Measurements from ENCODE around the gene XKR3. TPM values are rescaled to one million over a fixed set of nuclear protein-coding genes. Genes with fewer than 3 reads are reported as not detected.

XKR3 gene
- total RNA-seq, 1 experiment from 2014 or later, result 0.17 TPM

GRCh38 chr22:16818538-16818937, 6.7 kb downstream of the XKR3 start:
- Histone ChIP-seq H3K36me3 (ENCODE audit: insufficient read depth, low read length, poor library complexity, severe bottlenecking) (no peaks in the 10 kb centered on the region), H3K27me3 (replicated peaks; ENCODE audit: insufficient read depth, low read depth, low read length, poor library complexity) (no peaks in the 10 kb centered on the region), H3K4me1 (ENCODE audit: insufficient read depth, low read length, poor library complexity, severe bottlenecking) (no peaks in the 10 kb centered on the region), H3K4me3 (ENCODE audit: low read depth, low read length, poor library complexity, severe bottlenecking) (no peak overlapping the region), H3K27ac (ENCODE audit: low read depth, low read length, poor library complexity, severe bottlenecking) (no peak overlapping the region), H3K9me3 (ENCODE audit: low read depth, low read length, poor library complexity, severe bottlenecking) (peaks cover 34% of the 10 kb centered on the region)
- intact Hi-C loops (cut with micrococcal nuclease; ENCODE audit: unreplicated experiment), result no loop called here
- POLR2A ChIA-PET (ENCODE audit: low non-redundant PET), result no interaction called here
- CTCF ChIA-PET, result no interaction called here
- BruUV-seq (replicated peaks), result no TSS peak
- no peak for DNase-seq (ENCODE audit: low spot score)
- TF ChIP-seq EZH2 (IDR thresholded peaks at IDR 0.05; ENCODE audit: borderline replicate concordance, low read depth, low read length, poor library complexity, severe bottlenecking), result no peak

- TF ChIP-seq EZH2 (IDR thresholded peaks at IDR 0.05; ENCODE audit: borderline replicate concordance, low read depth, low read length, poor library complexity, severe bottlenecking) (no peak), CTCF (conservative IDR thresholded peaks at IDR 0.05; ENCODE audit: low read depth, low read length) (no peak)
- Histone ChIP-seq H3K4me1 (ENCODE audit: insufficient read depth, low read length, poor library complexity, severe bottlenecking) (no peaks in the 10 kb centered on the region), H3K27ac (ENCODE audit: low read depth, low read length, poor library complexity, severe bottlenecking) (no peak overlapping the region), H3K27me3 (replicated peaks; ENCODE audit: insufficient read depth, low read depth, low read length, poor library complexity) (no peaks in the 10 kb centered on the region), H3K36me3 (ENCODE audit: insufficient read depth, low read length, poor library complexity, severe bottlenecking) (no peaks in the 10 kb centered on the region), H3K4me3 (ENCODE audit: low read depth, low read length, poor library complexity, severe bottlenecking) (no peak overlapping the region), H3K9me3 (ENCODE audit: low read depth, low read length, poor library complexity, severe bottlenecking) (peaks cover 21% of the 10 kb centered on the region)
- POLR2A ChIA-PET (ENCODE audit: low non-redundant PET), result no interaction called here
- CTCF ChIA-PET, result no interaction called here
- no peak for DNase-seq (ENCODE audit: low spot score)
- no TSS peak for BruUV-seq (replicated peaks)
- intact Hi-C loops (cut with micrococcal nuclease; ENCODE audit: unreplicated experiment), result no loop called here
Observed at GRCh38 chr22:16815073-16815472, 10.1 kb downstream of the XKR3 start.

DNA sequence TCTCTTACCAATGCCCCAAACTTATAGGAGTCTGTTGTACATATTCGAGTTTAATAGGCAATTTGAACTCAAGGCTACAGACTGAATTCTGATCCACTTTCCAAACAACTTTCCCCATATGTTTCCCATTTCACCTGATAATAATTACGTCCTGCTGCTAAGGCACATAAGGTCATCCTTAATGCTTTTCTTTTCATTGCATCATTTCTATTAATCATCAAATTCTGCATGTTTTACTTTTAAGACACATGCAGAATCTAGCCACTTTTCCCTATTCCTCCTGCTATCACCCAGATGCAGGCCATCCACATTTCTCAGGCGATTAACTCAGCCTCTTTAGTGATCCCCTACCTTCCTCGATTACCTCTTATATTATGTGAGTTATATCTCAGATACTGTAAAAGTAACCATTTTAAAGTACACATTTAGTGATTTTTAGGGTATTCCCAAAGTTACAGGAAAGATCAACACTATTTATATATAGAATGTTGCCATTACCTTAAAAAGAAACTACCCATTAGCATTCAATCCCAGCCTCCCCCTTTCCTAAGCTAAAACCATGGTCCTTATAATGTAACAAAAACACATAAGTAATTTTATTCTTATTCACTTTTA, 14.9 kb downstream of the XKR3 start:
- Histone ChIP-seq H3K27ac (ENCODE audit: low read depth, low read length, poor library complexity, severe bottlenecking) (no peak overlapping the region), H3K36me3 (ENCODE audit: insufficient read depth, low read length, poor library complexity, severe bottlenecking) (no peaks in the 10 kb centered on the region), H3K9me3 (ENCODE audit: low read depth, low read length, poor library complexity, severe bottlenecking) (peaks cover 11% of the 10 kb centered on the region), H3K4me3 (ENCODE audit: low read depth, low read length, poor library complexity, severe bottlenecking) (no peak overlapping the region), H3K4me1 (ENCODE audit: insufficient read depth, low read length, poor library complexity, severe bottlenecking) (no peaks in the 10 kb centered on the region), H3K27me3 (replicated peaks; ENCODE audit: insufficient read depth, low read depth, low read length, poor library complexity) (no peaks in the 10 kb centered on the region)
- intact Hi-C loops (cut with micrococcal nuclease; ENCODE audit: unreplicated experiment), result no loop called here
- ChIA-PET POLR2A (ENCODE audit: low non-redundant PET) (no interaction called here), CTCF (no interaction called here)
- no peak for DNase-seq (ENCODE audit: low spot score)
- no TSS peak for BruUV-seq (replicated peaks)
- TF ChIP-seq CTCF (conservative IDR thresholded peaks at IDR 0.05; ENCODE audit: low read depth, low read length) (no peak), EZH2 (IDR thresholded peaks at IDR 0.05; ENCODE audit: borderline replicate concordance, low read depth, low read length, poor library complexity, severe bottlenecking) (no peak)

DNA sequence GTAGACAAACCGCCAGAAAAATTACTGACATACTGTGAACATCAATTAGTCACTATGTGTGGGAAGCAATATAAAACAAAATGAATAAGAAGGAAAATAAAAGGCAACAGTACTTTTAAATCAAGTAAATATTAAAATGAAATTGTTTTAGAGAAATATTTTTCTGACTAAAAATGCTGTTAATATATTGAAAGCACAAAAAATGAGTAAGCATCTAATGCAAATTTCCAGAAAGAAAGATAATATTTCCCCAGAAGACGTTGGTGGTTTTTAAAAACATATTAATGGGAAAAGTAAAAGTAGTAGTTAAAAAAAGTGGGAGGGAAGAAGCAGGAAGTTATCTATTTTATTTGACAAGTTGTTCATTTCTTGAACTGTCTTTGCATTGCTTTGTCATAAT, 16.5 kb downstream of the XKR3 start:
- no TSS peak for BruUV-seq (replicated peaks)
- no peak for TF ChIP-seq EZH2 (IDR thresholded peaks at IDR 0.05; ENCODE audit: borderline replicate concordance, low read depth, low read length, poor library complexity, severe bottlenecking)
- TF ChIP-seq CTCF (conservative IDR thresholded peaks at IDR 0.05; ENCODE audit: low read depth, low read length), result no peak
- Histone ChIP-seq H3K27me3 (replicated peaks; ENCODE audit: insufficient read depth, low read depth, low read length, poor library complexity) (no peaks in the 10 kb centered on the region), H3K27ac (ENCODE audit: low read depth, low read length, poor library complexity, severe bottlenecking) (no peak overlapping the region), H3K4me3 (ENCODE audit: low read depth, low read length, poor library complexity, severe bottlenecking) (no peak overlapping the region), H3K4me1 (ENCODE audit: insufficient read depth, low read length, poor library complexity, severe bottlenecking) (no peaks in the 10 kb centered on the region), H3K9me3 (ENCODE audit: low read depth, low read length, poor library complexity, severe bottlenecking) (peaks cover 13% of the 10 kb centered on the region), H3K36me3 (ENCODE audit: insufficient read depth, low read length, poor library complexity, severe bottlenecking) (no peaks in the 10 kb centered on the region)
- intact Hi-C loops (cut with micrococcal nuclease; ENCODE audit: unreplicated experiment), result no loop called here
- no peak for DNase-seq (ENCODE audit: low spot score)
- CTCF ChIA-PET, result interaction anchor here (0.6 kb wide), 1 partner anchor 1271 kb away, joined by 3 read pairs; no protein-coding TSS in a partner anchor
- POLR2A ChIA-PET (ENCODE audit: low non-redundant PET), result no interaction called here
